Pancreas (tissue), 10 donors: ENCODE results near the gene MOB3A. TPM values are rescaled to one million over a fixed set of nuclear protein-coding genes. Genes with fewer than 3 reads are reported as not detected.

Experiments used
- ATAC-seq, 4 donors: fragments of 200-7000 bp; cut with Tn5 transposase; one replicate each; pipeline versions ENCODE4 v1.8.0 to v1.9.1; 2020; ENCODE audit warnings: mild to moderate bottlenecking in 4 of 4, moderate library complexity in 4 of 4
- DNase-seq, 6 donors: peaks; one replicate each; pipeline ENCODE4 v3.0.0-alpha.2; 2020
- FAIRE-seq: peaks from 2 replicates; lab custom pipeline; 2012; peaks lifted over from hg19 to GRCh38; lab: Jason Lieb, UNC
- H3K27ac ChIP-seq, 4 donors: fragments of 200-600 bp; sonication (generic); 1 replicate in 3 of 4; 2 replicates in 1 of 4; pipeline versions ENCODE4 v1.5.0 to v1.8.0; 2020
- H3K27me3 ChIP-seq, 4 donors: fragments of 200-600 bp; one replicate each; pipeline ENCODE4 v1.8.0; 2021
- H3K36me3 ChIP-seq, 3 donors: fragments of 200-600 bp; sonication (generic) in 1 of 3; one replicate each; pipeline versions ENCODE4 v1.5.0 to v1.8.0; 2020 to 2021
- H3K4me1 ChIP-seq, 3 donors: fragments of 200-600 bp; one replicate each; pipeline ENCODE4 v1.8.0; 2021
- H3K4me3 ChIP-seq, 4 donors: fragments of 200-600 bp; sonication (generic) in 2 of 4; one replicate each; pipeline versions ENCODE4 v1.5.0 to v1.8.0; 2020 to 2021
- H3K9me3 ChIP-seq, 4 donors: fragments of 200-600 bp; one replicate each; pipeline ENCODE4 v1.8.0; 2021
- WGBS, 2 donors: extraction: QIAGEN DNeasy Blood & Tissue Kit; methylation state at CpG; one replicate each; pipeline ENCODE4 v1.1.7; 2013; 5-methylcytosine and 5-hydroxymethylcytosine counted together
- intact Hi-C, 3 donors: fragments of 100-400 bp; cut with DNase I; formaldehyde crosslinking; loops; one replicate each; pipeline versions ENCODE4 v1.11.1 to v1.14.2; 2022
- polyA plus RNA-seq, 2 donors: library from polyadenylated mRNA; stranded (reverse); fragments of 200-250 nt; gene quantifications; one replicate each; pipeline ENCODE4 v1.2.3, GENCODE V29; 2013
- total RNA-seq, 6 donors: library from RNA; stranded (reverse); fragmentation: NEBNext Ultra II Directional in 4 of 6; extraction: Animal tissue kit (Norgen Biotek cat#: 25700) in 4 of 6; gene quantifications; one replicate each; pipeline versions ENCODE4 v1.2.1 to v1.2.4, GENCODE V29; 2021 to 2023
- TF ChIP-seq, protein P1 (sequence below), 4 donors: fragments of 200-600 bp; sonication (generic) in 3 of 4; IDR thresholded peaks; one replicate each; pipeline versions ENCODE4 v1.5.0 to v1.8.0; 2021; ENCODE audit warnings: antibody characterized with exemption in 4 of 4
- donor health status: healthy with polysubstance abuse.
- donor health status: DM: no; HTN: no; CAD: no; lungs with moderate emphysema.
- donor health status: DM: no; HTN: no; CAD: no.
- donor health status: control.
- donor health status: control.
- donor health status: Bipolar disorder and iron deficiency.
- donor health status: DM: yes; HTN: yes; CAD: no.
- donor health status: DM: no; HTN: no; CAD: no.
- donor health status: DM: no; HTN: no; CAD: no.
- donor health status: DM: yes; HTN: yes; CAD: no.

MOB3A gene
- total and polyA plus RNA-seq, 8 donors: 9.2 to 26.0 (median 16.6) TPM

- peaks cover 15 to 75% (median 55%) of the 10 kb centered on the region in 3 donors for H3K36me3 ChIP-seq
- DNase-seq (peak in 1 of 6 donors; percentile 29), ATAC-seq (no peak)
Observed at GRCh38 chr19:2109046-2109864, 13.1 kb upstream of the MOB3A start.

DNA sequence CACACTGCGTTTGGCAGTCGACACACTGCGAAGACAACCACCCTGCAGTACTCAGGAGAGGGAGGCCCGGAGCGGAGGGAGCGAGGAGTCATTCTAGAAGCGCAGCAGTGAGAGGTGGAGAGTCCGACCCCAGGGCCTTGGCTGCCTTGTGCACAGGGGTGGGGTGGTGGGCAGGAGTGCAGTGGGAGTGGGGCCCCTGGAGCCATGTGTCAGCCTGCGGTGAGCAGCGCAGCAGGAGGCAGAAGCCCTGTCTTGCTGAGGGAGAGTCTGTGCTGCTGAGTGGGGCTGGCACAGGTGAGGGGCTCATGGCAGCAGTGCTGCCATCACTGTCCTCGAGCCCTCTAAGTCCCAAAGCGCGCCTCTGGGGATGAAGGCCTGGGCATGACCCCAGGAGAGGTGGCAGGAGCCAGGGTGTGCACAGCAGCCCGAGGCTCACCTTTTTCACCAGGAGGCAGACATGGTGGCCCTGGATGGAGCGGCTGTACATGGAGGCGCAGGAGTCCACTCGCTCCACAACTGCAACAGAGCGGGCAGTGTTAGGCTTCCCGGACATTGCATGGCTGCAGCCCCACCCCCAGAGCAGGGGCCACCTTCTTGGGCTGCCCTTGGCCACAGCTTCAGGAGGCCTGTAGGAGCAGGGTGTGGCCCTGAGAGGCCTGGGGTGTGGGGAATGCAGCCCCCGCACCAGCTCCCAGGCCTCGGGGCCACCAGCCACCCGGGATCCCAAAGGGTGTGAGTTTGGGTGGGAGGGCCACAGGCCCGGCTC lies 12.3 kb upstream of the MOB3A start:
- Histone ChIP-seq H3K27ac (no peak overlapping the region), H3K27me3 (no peaks in the 10 kb centered on the region), H3K9me3 (no peaks in the 10 kb centered on the region), H3K4me3 (no peak overlapping the region), H3K36me3 (peaks cover 15 to 67% (median 47%) of the 10 kb centered on the region in 3 donors), H3K4me1 (no peaks in the 10 kb centered on the region)
- FAIRE-seq: no peak
- intact Hi-C loops: no loop called here
- WGBS, 2 donors: 94 to 95% methylated on average over 23 of the region's 23 CpGs
- TF ChIP-seq, protein P1, sequence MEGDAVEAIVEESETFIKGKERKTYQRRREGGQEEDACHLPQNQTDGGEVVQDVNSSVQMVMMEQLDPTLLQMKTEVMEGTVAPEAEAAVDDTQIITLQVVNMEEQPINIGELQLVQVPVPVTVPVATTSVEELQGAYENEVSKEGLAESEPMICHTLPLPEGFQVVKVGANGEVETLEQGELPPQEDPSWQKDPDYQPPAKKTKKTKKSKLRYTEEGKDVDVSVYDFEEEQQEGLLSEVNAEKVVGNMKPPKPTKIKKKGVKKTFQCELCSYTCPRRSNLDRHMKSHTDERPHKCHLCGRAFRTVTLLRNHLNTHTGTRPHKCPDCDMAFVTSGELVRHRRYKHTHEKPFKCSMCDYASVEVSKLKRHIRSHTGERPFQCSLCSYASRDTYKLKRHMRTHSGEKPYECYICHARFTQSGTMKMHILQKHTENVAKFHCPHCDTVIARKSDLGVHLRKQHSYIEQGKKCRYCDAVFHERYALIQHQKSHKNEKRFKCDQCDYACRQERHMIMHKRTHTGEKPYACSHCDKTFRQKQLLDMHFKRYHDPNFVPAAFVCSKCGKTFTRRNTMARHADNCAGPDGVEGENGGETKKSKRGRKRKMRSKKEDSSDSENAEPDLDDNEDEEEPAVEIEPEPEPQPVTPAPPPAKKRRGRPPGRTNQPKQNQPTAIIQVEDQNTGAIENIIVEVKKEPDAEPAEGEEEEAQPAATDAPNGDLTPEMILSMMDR (IDR thresholded peaks at IDR 0.05): no peak
- no peak for ATAC-seq
- peak in 2 of 6 donors; percentile 24 to 54 for DNase-seq

More at GRCh38 chr19:2109046-2109864, 13.1 kb upstream of the MOB3A start:
- intact Hi-C loops: no loop called here
- Histone ChIP-seq H3K27me3 (no peaks in the 10 kb centered on the region), H3K9me3 (no peaks in the 10 kb centered on the region), H3K27ac (no peak overlapping the region), H3K4me1 (no peaks in the 10 kb centered on the region), H3K4me3 (no peak overlapping the region)
- no peak for FAIRE-seq
- WGBS, 2 donors: 89 to 94% methylated on average over 31 of the region's 31 CpGs
- TF ChIP-seq, protein P1 (IDR thresholded peaks at IDR 0.05): no peak

DNA sequence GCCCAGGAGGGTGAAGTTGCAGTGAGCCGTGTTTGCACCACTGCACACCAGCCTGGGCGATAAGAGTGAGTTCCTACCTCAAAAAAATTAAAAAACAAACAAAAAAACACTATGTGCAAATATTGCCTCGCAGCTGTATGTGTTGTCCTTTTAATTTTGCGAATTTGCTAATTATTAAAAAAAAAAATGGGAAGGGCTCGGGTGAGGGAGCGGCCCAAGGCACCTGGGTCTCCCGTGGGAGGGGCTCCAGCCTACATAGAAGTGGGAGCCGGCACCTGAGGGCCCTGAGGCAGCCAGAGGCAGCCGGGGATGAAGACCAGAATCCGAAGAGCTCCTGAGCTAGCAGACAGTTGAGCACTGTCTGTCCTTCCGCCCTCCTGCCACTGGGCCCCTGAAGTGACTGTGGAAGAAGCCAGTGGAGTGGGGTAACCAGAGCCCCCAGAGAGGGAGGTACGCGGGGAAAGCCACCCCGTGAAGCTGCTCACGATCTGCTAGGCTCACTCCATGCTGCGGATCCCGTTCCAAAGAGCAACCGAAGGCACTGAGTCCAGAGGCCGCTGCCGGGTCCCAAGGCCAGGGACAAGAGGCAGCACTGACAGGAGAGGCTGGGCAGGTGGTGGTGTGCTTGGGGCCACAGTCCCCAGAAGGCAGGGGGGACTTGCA lies 7.0 kb upstream of the MOB3A start:
- Histone ChIP-seq H3K9me3 (no peaks in the 10 kb centered on the region), H3K4me3 (no peak overlapping the region), H3K27ac (no peak overlapping the region), H3K4me1 (peaks cover 0 to under 1% (median 0%) of the 10 kb centered on the region in 3 donors), H3K36me3 (peaks cover 6 to 40% (median 20%) of the 10 kb centered on the region in 3 donors), H3K27me3 (no peaks in the 10 kb centered on the region)
- TF ChIP-seq, protein P1 (IDR thresholded peaks at IDR 0.05): no peak
- WGBS, 2 donors: 75 to 80% methylated on average over 20 of the region's 20 CpGs
- ATAC-seq (no peak), DNase-seq (peak in 1 of 6 donors; percentile 17), FAIRE-seq (no peak)
- intact Hi-C loops: no loop called here

DNA sequence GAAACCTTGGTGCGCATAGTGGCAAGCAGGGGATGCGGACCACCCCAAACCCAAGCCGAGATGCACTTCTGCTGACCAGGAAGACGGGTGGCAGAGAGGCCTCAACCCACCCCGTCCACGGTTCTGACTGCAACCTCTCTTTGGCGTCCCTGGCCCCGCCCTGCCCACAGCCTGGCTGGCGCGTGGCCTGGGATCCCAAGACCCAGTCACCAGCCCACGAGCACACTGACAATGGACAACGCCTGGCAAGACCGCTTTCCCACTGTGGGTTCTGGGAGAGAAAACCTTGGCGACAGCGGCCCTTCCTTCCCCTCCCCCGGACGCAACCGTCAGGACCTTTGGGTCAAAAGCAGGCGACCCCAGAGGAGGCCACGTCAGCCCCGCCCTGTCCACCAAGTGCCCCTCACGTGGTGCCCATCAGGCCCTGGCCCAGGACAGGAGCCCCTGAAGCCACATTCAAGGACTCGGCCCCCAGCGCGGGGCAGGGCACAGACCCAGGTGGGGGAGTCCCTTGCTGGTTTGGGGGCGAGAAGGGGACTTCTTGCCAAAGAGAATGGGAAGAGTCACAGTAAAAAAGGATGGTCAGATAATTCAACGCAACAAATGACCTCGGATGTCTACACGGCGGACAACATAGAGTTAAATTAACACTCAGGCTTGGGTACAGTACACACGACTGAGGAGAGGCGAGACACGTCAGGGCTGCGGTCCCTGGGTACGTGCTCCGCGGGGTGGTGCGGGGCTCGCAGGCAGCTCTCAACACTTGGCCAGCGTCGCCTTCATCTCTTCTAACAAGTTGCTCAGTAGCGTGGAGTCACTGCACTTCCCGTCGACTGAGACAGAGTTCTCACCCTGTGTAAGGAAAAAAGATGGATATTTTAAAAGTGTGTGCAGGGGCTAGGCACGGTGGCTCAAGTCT lies 5.5 kb upstream of the MOB3A start:
- no peak for FAIRE-seq
- H3K27ac ChIP-seq: no peak overlapping the region

More for the DNA sequence above, 5.5 kb upstream of the MOB3A start:
- Histone ChIP-seq H3K9me3 (no peaks in the 10 kb centered on the region), H3K4me1 (peaks cover 0 to 11% (median 7%) of the 10 kb centered on the region in 3 donors), H3K4me3 (no peak overlapping the region), H3K36me3 (peaks cover 6 to 34% (median 20%) of the 10 kb centered on the region in 3 donors), H3K27me3 (no peaks in the 10 kb centered on the region)
- DNase-seq (peak in 2 of 6 donors; percentile 46 to 72), ATAC-seq (no peak)
- TF ChIP-seq, protein P1 (IDR thresholded peaks at IDR 0.05): no peak
- intact Hi-C loops: no loop called here
- WGBS, 2 donors: 89 to 95% methylated on average over 45 of the region's 45 CpGs
